Activated CD8-positive, alpha-beta T cell treated with anti-CD3 and anti-CD28 coated beads for 36 hours (primary cell): ENCODE results near the gene SOS1. TPM values are rescaled to one million over a fixed set of nuclear protein-coding genes. Genes with fewer than 3 reads are reported as not detected.

ENCODE experiments used
- ATAC-seq: fragments of 200-7000 bp; cut with Tn5 transposase; one replicate; pipeline ENCODE4 v1.10.0; 2021; ENCODE audit warnings: mild to moderate bottlenecking, moderate library complexity
- CTCF ChIA-PET: fragments of 350-600 bp; sonication (Branson Sonifier 250); formaldehyde crosslinking; loops from one replicate; lab custom pipeline; 2021; ENCODE audit warnings: antibody characterized with exemption; lab: Charles Lee
- POLR2A ChIA-PET: fragments of 350-600 bp; sonication (Branson Sonifier 250); formaldehyde crosslinking; loops from one replicate; lab custom pipeline; 2021; ENCODE audit warnings: antibody characterized with exemption; lab: Charles Lee
- DNase-seq: peaks from one replicate; pipeline ENCODE4 v3.0.0-alpha.2; 2020
- H3K27ac Mint-ChIP-seq: one replicate; pipeline ENCODE4 v1.8.0; 2021; ENCODE audit warnings: mild to moderate bottlenecking, mixed read lengths
- H3K27me3 Mint-ChIP-seq: one replicate; pipeline ENCODE4 v1.8.0; 2021; ENCODE audit warnings: mixed read lengths
- H3K36me3 Mint-ChIP-seq: one replicate; pipeline ENCODE4 v1.8.0; 2021; ENCODE audit warnings: low read depth, mixed read lengths
- H3K4me1 Mint-ChIP-seq: one replicate; pipeline ENCODE4 v1.8.0; 2021; ENCODE audit warnings: low read depth, mixed read lengths
- H3K4me3 Mint-ChIP-seq: one replicate; pipeline ENCODE4 v1.8.0; 2021; ENCODE audit warnings: mild to moderate bottlenecking, moderate library complexity, mixed read lengths
- H3K9me3 Mint-ChIP-seq: one replicate; pipeline ENCODE4 v1.8.0; 2021; ENCODE audit warnings: mixed read lengths
- CTCF ChIP-seq: fragments of 200-600 bp; IDR thresholded peaks from one replicate; pipeline ENCODE4 v1.8.0; 2022; ENCODE audit warnings: antibody characterized with exemption, mild to moderate bottlenecking
- intact Hi-C: fragments of 100-400 bp; cut with micrococcal nuclease; formaldehyde crosslinking; loops from one replicate; pipeline ENCODE4 v1.10.0; 2022
- total RNA-seq, 2 experiments: library from RNA; stranded (reverse); gene quantifications; one replicate each; pipeline ENCODE4 v1.2.3, GENCODE V29; 2021

Gene SOS1
- total RNA-seq, 2 experiments from 2014 or later, result 43.6 to 56.8 TPM

GRCh38 chr2:39109537-39109936, 11.3 kb downstream of the SOS1 start:
- ChIA-PET CTCF (interaction anchor here (0.6 to 3.1 kb wide), 5 partner anchors 10 to 119 kb away, joined by 3 to 24 read pairs (median 10); partner anchors contain the start of gene SOS1), POLR2A (interaction anchor here (0.7 to 1.6 kb wide), 5 partner anchors 9 to 118 kb away, joined by 3 to 6 read pairs (median 4); no protein-coding TSS in a partner anchor)
- no peaks in the 10 kb centered on the region for H3K27me3 Mint-ChIP-seq
- no peak for TF ChIP-seq CTCF
- H3K4me1 Mint-ChIP-seq, result peaks cover 53% of the 10 kb centered on the region
- no peak overlapping the region for H3K4me3 Mint-ChIP-seq
- no peak overlapping the region for H3K27ac Mint-ChIP-seq
- DNase-seq (no peak), ATAC-seq (no peak)
- H3K9me3 Mint-ChIP-seq, result no peaks in the 10 kb centered on the region
- intact Hi-C loops, result no loop called here
- peaks cover 41% of the 10 kb centered on the region for H3K36me3 Mint-ChIP-seq

DNA sequence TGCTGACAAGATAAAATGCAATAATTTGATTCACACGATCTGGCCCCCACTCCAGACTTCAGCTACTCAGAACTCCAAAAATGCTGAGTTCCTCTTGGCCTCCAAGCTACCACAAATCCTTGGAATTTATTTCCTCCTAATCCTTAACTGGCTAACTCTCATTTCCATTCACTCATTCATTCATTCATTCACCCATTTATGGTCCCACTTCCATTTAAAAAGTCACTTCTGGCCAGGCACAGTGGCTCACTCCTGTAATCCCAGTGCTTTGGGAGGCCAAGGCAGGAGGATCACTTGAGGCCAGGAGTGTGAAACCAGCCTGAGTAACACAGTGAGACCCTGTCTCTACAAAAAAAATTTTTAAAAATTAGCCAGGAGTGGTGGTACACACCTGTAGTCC, 12.5 kb downstream of the SOS1 start:
- ChIA-PET POLR2A (interaction anchor here (1.6 kb wide), 2 partner anchors 10 to 11 kb away, joined by 4 to 6 read pairs; no protein-coding TSS in a partner anchor), CTCF (interaction anchor here (1.5 to 3.1 kb wide), 4 partner anchors 12 to 121 kb away, joined by 3 to 24 read pairs (median 14); partner anchors contain the start of gene SOS1)
- Mint-ChIP-seq H3K9me3 (no peaks in the 10 kb centered on the region), H3K27ac (no peak overlapping the region), H3K4me3 (no peak overlapping the region), H3K4me1 (peaks cover 51% of the 10 kb centered on the region), H3K36me3 (peaks cover 42% of the 10 kb centered on the region), H3K27me3 (no peaks in the 10 kb centered on the region)
- DNase-seq (no peak), ATAC-seq (no peak)
- no peak for TF ChIP-seq CTCF
- intact Hi-C loops, result no loop called here

- peaks cover 53% of the 10 kb centered on the region for H3K4me1 Mint-ChIP-seq
- H3K4me3 Mint-ChIP-seq, result no peak overlapping the region
- peaks cover 42% of the 10 kb centered on the region for H3K36me3 Mint-ChIP-seq
- no peaks in the 10 kb centered on the region for H3K27me3 Mint-ChIP-seq
- CTCF ChIA-PET, result interaction anchor here (2.0 to 3.1 kb wide), 2 partner anchors 12 to 49 kb away, joined by 10 to 19 read pairs; partner anchors contain the start of gene SOS1
- DNase-seq, result no peak
- POLR2A ChIA-PET, result interaction anchor here (1.0 to 1.6 kb wide), 2 partner anchors 11 to 12 kb away, joined by 3 to 4 read pairs; no protein-coding TSS in a partner anchor
- intact Hi-C loops, result no loop called here
- peak overlapping the region; percentile 37 for H3K27ac Mint-ChIP-seq
- H3K9me3 Mint-ChIP-seq, result no peaks in the 10 kb centered on the region
- no peak for ATAC-seq
- no peak for TF ChIP-seq CTCF
These were observed 13.1 kb downstream of the SOS1 start for GRCh38 chr2:39107724-39108273.

DNA sequence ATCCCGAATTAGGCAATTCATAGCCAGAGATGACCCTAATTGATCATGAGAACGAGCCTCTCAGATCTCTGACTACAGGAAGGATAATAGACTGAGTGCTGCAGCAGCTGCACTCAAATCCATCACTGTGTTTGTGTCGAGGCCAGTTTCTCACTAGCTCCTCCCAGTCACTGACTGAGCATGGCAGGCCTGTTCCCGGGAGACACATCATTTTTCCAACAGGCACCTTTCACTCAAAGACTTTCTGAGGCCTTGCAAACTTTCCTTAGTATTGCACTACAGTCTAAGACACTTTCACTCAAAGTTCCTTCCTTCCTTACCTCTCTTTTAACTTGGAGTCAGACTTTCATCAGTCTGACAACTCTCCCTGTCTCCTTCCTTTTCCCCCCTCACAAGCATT, 13.7 kb downstream of the SOS1 start:
- CTCF ChIA-PET, result interaction anchor here (1.0 kb wide), 1 partner anchor 122 kb away, joined by 3 read pairs; no protein-coding TSS in a partner anchor
- H3K27me3 Mint-ChIP-seq, result no peaks in the 10 kb centered on the region
- DNase-seq, result no peak
- H3K9me3 Mint-ChIP-seq, result no peaks in the 10 kb centered on the region
- peaks cover 52% of the 10 kb centered on the region for H3K4me1 Mint-ChIP-seq
- POLR2A ChIA-PET, result interaction anchor here (0.7 to 1.6 kb wide), 3 partner anchors 10 to 13 kb away, joined by 3 to 4 read pairs (median 3); no protein-coding TSS in a partner anchor
- TF ChIP-seq CTCF, result no peak
- ATAC-seq, result no peak
- intact Hi-C loops, result no loop called here
- peak overlapping the region; percentile 48 for H3K27ac Mint-ChIP-seq
- H3K36me3 Mint-ChIP-seq, result peaks cover 38% of the 10 kb centered on the region
- H3K4me3 Mint-ChIP-seq, result no peak overlapping the region
